Nephron progenitor cell (in vitro differentiated cells): ENCODE results near the gene HNMT.
"Not testable (repeated sequence)": the region's sequence is repeated elsewhere in the genome, so short reads cannot be mapped to it uniquely, and the experiment has no call there.

ENCODE experiments used
- DNase-seq: peaks from one replicate; pipeline ENCODE4 v3.0.0; 2021
- H3K27ac Mint-ChIP-seq: 2 replicates; pipeline ENCODE4 v1.8.0; 2021; ENCODE audit warnings: mild to moderate bottlenecking, moderate library complexity, mixed read lengths
- H3K27me3 Mint-ChIP-seq: 2 replicates; pipeline ENCODE4 v1.8.0; 2021; ENCODE audit warnings: mild to moderate bottlenecking, low read depth, mixed read lengths; ENCODE audit not compliant: poor library complexity
- H3K36me3 Mint-ChIP-seq: 2 replicates; pipeline ENCODE4 v1.8.0; 2021; ENCODE audit warnings: low read depth, mixed read lengths
- H3K4me1 Mint-ChIP-seq: 2 replicates; pipeline ENCODE4 v1.8.0; 2021; ENCODE audit warnings: mixed read lengths
- H3K4me3 Mint-ChIP-seq: 2 replicates; pipeline ENCODE4 v1.8.0; 2021; ENCODE audit warnings: mild to moderate bottlenecking, moderate library complexity, mixed read lengths
- H3K9me3 Mint-ChIP-seq: 2 replicates; pipeline ENCODE4 v1.8.0; 2021; ENCODE audit warnings: mild to moderate bottlenecking, moderate library complexity, mixed read lengths
- CTCF ChIP-seq: fragments of 200-600 bp; sonication (generic); IDR thresholded peaks from 2 replicates; pipeline ENCODE4 v1.5.0; 2021; ENCODE audit warnings: antibody characterized with exemption

The HNMT gene

DNA sequence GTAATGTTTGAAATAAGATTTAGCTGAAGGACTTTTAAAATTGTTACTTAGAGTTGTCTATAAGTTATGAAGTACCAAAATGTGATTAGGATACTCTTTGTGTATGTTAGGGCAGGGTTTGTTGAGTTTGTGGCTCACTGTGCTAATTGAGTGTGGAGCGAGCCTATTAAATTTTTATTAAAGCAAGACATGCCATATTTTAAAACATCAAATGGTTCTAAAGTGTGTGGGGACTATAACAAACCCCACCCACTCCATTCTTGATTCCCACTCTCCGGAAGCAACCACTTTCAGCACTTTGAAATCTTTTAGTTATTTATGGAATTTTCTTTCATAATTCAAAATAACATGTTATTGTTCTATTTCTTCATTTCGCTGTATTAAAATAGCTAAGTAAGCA, 1.8 kb downstream of the HNMT start:
- H3K9me3 Mint-ChIP-seq, result no peaks in the 10 kb centered on the region
- peaks cover 25% of the 10 kb centered on the region for H3K36me3 Mint-ChIP-seq
- peak overlapping the region; percentile 67 for H3K4me3 Mint-ChIP-seq
- no peak for DNase-seq
- H3K27me3 Mint-ChIP-seq, result no peaks in the 10 kb centered on the region
- TF ChIP-seq CTCF, result no peak
- peaks cover 34% of the 10 kb centered on the region for H3K4me1 Mint-ChIP-seq
- H3K27ac Mint-ChIP-seq, result no peak overlapping the region

DNA sequence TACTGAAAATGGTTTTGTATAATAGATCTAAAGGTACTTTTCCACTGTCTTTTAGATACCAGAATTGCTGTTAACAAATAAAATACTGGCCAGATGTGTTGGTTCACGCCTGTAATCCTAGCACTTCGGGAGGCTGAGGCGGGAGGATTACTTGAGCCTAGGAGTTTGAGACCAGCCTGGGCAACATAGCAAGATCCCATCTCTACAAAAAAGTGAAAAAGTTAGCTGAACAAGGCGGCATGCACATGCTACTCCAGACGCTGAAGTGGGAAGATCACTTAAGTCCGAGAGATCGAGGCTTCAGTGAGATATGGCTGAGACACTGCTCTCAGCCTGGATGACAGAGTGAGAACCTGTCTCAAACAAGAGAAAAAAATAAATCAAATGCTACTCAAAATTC, 2.8 kb downstream of the HNMT start:
- Mint-ChIP-seq H3K27ac (no peak overlapping the region), H3K27me3 (no peaks in the 10 kb centered on the region), H3K36me3 (peaks cover 25% of the 10 kb centered on the region), H3K9me3 (no peaks in the 10 kb centered on the region), H3K4me1 (peaks cover 34% of the 10 kb centered on the region), H3K4me3 (no peak overlapping the region)
- TF ChIP-seq CTCF, result no peak
- DNase-seq, result no peak

- no peaks in the 10 kb centered on the region for H3K9me3 Mint-ChIP-seq
- H3K27me3 Mint-ChIP-seq, result no peaks in the 10 kb centered on the region
- H3K4me1 Mint-ChIP-seq, result peaks cover 29% of the 10 kb centered on the region
- no peak for TF ChIP-seq CTCF
- H3K36me3 Mint-ChIP-seq, result peaks cover 25% of the 10 kb centered on the region
- H3K4me3 Mint-ChIP-seq, result no peak overlapping the region
- DNase-seq, result no peak
- no peak overlapping the region for H3K27ac Mint-ChIP-seq
These were observed 4.5 kb downstream of the HNMT start for GRCh38 chr2:137968477-137969417.

DNA sequence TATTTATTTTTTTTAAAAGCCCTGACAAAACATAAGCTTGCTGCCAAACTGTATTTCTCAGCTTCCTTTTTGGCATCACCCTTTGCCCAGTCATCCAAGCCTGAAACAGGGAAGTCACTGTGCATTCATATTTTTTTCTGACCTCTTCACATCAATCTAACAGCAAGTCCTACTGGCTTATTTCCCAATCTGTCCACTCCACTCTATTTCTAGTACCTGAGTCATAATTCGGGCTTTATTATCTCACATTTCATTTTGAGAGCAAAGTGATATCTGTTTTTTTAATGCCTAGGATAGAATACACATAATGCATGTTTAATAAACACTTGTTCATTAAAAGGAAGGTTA, 5.1 kb downstream of the HNMT start:
- Mint-ChIP-seq H3K27me3 (no peaks in the 10 kb centered on the region), H3K9me3 (no peaks in the 10 kb centered on the region), H3K36me3 (peaks cover 25% of the 10 kb centered on the region), H3K27ac (no peak overlapping the region), H3K4me1 (peaks cover 23% of the 10 kb centered on the region), H3K4me3 (no peak overlapping the region)
- TF ChIP-seq CTCF, result no peak
- no peak for DNase-seq

DNA sequence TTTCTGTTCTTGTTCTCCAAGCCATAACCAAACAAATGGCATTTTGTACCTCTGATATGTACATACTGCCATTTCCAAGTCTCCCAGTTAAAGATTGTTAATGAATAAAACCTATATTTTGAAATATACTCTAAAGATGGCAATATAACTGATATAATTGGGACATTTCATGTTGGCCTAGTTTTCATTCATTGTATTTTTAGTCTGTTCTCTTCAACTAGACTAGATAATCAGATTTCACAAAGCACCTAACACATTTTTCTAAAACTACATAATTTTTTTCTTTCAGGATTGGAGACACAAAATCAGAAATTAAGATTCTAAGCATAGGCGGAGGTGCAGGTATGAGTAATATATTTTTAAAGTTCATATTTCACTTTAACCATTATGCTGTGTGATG, 5.6 kb downstream of the HNMT start:
- H3K36me3 Mint-ChIP-seq, result peaks cover 25% of the 10 kb centered on the region
- peaks cover 18% of the 10 kb centered on the region for H3K4me1 Mint-ChIP-seq
- no peak overlapping the region for H3K4me3 Mint-ChIP-seq
- H3K9me3 Mint-ChIP-seq, result no peaks in the 10 kb centered on the region
- no peak for TF ChIP-seq CTCF
- H3K27ac Mint-ChIP-seq, result no peak overlapping the region
- no peak for DNase-seq
- no peaks in the 10 kb centered on the region for H3K27me3 Mint-ChIP-seq

DNA sequence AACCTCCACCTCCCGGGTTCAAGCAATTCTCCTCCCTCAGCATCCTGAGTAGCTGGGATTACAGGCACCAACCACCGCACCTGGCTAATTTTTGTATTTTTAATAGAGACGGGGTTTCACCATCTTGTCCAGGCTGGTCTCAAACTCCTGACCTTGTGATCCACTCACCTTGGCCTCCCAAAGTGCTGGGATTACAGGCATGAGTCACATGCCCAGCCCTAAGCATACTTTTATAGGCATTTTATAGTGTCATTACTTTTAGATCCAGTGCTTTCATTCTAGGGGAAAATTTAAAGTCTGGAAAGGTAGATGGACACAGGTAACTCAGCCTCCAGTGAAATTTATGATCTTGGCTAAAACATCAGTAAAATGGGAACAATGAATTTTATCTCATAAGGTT, 7.0 kb downstream of the HNMT start:
- peaks cover 12% of the 10 kb centered on the region for H3K4me1 Mint-ChIP-seq
- not testable (repeated sequence) for H3K9me3 Mint-ChIP-seq, H3K27ac Mint-ChIP-seq, DNase-seq, H3K4me3 Mint-ChIP-seq, H3K27me3 Mint-ChIP-seq
- peaks cover 25% of the 10 kb centered on the region for H3K36me3 Mint-ChIP-seq
